HG03571 (cell line): ENCODE measurements around the gene CCRL2.
"Not testable (repeated sequence)": the region's sequence is repeated elsewhere in the genome, so short reads cannot be mapped to it uniquely, and the experiment has no call there.

Source experiments
- ATAC-seq: cut with Tn5 transposase; IDR thresholded peaks from one replicate; pipeline ENCODE4 v1.9.1; 2021; ENCODE audit not compliant: unreplicated experiment

The CCRL2 gene

DNA sequence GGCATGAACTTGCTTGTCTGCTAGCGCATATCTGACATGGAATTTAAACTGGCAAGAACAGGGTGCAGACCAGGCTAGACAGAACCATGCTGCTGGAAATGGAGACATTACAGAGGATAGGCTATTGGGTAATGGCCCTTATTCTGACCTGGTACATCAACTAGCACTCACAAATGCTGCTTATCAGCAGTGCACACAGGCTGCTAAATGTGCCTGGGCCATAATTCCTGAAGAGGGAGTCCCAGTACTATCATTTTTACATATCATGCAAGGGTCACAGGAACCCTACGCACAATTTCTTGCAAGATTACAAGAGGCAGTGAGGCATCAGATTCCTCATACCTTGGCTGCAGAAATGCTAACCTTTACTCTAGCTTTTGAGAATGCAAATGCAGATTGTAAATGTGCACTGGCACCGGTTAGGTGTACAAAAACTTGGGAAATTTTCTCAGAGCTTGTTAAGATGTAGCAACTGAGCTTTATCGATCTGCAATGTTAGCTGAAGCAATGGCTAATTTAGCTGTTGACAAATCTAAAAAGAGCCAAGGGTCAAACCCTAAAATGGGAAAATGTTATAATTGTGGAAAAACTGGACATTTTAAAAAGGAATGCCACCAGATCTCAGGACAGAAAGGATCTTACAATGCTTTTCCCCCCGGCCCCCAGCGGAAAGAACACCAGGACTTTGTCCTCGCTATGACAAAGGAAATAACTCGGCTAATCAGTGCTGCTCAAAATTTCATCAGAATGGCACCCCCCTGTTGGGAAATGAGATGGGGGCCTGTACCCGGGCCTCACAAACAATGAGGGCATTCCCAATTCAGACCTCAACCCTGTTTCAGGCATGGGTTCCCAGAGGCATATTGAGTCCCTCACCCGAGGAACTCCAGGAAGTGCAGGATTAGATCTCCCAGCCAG lies 21.1 kb downstream of the CCRL2 start:
- no peak for ATAC-seq

DNA sequence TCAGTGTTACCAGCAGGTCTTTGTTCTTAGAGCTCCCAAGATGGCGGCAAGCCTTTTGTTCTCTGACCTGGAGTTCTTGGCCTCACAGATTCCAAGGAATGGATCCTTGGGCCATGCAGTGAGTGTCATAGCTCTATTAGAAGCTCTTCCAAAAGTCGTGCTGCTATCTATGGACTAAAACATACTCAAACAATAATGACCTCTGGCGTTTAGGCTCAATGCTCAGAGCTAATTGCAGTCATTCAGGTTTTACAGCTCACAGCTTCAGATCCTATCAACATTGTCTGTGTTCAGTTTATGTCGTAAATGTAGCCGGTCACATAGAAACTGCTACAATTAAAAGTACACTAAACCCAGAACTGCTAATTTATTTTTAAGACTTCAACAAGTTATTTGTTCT lies 22.2 kb downstream of the CCRL2 start:
- ATAC-seq: no peak

DNA sequence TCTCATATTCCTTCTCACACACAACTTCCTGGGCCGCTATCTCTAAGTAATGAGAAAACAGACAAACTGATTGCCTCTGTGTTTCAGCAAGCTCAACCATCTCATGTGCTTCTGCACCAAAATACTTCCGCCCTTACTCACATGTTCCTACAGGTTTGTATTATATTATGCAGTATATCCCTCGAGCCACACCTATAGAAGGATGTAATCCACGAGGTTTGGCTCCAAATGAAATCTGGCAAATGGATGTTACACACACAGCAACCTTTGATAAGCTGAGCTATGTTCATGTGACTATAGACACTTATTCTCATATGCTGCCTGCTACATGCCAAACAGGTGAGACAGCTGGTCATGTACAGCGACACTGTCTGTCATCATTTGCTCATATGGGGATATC lies 22.6 kb downstream of the CCRL2 start:
- ATAC-seq: no peak

DNA sequence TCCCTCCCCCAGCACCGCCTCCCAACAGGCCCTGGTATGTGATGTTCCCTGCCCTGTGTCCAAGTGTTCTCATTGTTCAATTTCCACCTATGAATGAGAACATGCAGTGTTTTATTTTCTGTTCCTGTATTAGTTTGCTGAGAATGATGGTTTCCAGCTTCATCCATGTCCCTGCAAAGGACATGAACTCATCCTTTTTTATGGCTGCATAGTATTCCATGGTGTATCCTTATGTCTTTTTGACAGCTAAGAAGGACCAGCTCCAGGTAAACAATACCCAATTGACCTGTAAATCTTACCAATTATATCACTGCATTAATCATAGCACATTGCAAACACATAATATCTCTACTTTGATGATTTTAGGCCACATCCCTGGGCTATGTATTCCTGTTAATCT lies 23.8 kb downstream of the CCRL2 start:
- not testable (repeated sequence) for ATAC-seq

DNA sequence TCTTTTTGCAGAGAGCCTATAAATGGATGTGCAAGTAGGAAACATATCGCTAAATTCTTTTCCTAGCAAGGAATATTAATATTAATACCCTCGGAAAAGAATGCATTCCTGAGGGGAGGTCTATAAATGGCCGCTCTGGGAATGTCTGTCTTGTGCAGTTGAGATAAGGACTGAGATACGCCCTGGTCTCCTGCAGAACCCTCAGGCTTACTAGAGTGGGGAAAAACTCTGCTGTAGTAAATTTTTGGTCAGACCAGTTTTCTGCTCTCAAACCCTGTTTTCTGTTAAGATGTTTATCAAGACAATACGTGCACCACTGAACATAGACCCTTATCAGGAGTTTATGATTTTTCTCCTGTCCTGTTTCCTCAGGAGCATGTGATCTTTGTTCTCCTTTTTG lies 24.8 kb downstream of the CCRL2 start:
- not testable (repeated sequence) for ATAC-seq

DNA sequence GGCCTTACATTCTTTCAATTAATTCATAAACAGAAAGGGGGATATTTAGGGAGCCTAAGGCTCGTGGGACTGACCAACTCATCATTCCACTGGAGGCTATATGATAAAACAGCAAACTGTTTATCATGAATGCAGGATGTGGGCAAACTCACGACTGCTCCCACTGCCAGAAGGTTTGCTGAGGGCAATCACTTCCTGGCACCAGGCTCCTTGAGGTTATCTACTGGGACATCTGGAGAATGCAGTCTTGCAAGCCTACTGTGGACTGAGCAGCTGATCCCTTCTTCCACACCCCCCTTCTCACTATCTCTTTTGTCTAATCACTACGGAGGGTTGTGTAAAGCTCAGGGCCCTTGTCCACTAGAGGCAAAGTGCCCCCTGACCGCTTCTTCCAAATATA lies 26.1 kb downstream of the CCRL2 start:
- not testable (repeated sequence) for ATAC-seq

DNA sequence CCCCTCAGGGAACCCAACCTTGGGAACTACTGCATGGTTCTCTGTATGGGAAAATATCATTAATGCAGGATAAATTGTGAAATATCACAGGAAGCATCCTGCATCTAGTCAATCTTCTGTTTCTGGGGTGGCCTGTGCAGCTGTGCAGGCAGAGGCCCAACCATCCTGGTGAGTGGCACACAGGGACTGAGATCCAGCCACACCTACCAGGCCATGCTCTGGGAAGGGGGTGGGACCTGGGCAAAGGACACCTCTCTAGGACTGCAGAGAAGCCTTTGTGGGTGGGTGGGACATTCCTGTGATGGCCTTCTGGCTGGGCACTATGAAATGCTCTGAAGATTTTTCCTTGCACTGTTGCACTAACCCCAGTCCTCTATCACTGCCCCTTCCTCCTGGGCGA lies 26.8 kb downstream of the CCRL2 start:
- no peak for ATAC-seq

DNA sequence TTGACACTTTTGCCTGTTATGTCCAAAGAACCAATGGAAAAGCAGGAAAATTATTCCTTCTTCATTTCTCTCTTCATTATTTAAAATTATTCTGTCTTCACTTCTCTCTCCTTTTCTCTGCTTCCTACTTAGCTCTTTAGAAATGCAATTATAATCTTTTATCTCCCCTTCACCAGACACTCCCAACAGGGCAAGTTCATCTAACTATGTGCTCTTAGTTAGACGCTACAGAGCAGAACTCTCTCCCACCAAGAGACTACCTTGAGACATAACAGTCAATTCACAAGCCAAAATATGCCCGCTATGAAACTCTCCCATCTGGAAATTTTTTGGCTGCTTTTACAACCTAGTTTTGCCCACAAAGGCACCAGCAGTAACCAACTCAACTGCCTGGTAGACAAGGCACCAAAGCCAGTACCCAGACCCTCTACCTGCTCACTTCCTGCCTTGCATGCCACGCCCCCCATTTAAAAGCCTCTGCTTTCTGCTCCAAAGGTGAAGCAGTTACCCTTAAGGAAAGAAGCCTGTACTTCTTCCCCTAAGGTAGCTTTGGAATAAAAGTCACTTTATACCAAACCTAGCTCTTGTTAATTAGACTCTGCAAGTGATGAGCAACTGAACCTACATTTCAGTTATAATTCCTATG lies 28.1 kb downstream of the CCRL2 start:
- ATAC-seq: no peak

DNA sequence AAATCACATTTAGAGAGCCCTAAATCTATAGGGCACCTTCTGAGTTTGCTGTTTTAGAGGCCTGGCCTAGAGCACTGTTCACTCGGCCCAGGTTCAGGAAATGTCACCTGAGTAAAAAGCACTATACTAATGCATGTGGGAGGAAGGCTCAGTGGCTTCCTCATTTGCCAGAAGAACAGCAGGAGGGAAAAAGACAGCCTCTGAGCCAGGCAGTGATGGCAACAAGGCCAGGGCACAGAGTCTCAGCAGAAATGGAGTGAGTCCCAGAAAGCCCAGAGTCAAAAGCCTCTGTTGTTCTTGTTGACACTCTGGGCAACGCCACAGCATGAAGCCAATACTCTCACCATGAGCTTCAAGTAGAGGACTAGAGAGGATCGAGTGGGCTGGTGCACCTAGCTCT lies 31.8 kb downstream of the CCRL2 start:
- ATAC-seq: no peak

DNA sequence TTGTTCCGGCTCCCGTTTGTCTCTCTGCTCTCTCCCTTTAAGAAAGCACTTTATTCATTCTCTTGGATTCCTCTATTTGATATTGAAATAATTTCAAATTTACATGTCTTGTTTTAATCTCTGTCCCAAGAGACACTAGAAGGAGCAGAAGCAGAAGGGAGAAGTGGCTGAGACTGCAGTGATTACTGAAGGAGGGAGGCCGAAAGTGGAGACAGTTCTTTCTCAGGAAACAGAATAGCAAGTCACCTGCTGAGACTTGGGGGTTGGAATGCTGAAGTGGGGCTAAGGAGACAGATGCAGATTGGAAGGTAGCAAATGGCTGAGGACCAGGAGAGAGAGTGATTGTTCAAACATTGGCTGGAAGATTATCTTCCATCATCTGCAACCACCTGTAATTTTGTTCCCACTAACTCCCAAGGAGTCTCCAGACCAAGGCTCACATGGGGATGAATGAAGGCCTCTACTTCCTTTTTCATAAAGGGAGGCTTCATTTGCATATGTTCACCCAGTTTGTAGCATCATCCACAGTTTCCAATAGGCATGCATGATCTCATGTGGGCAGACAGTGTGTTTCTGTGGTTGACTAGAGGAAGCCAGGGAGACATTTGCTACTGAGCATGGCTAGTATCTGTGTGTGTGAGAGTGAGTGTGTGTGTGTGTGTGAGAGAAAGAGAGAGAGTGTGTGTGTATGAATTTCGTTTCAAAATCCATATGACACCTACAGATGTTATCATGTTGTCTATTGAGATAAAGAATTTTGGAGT lies 33.7 kb downstream of the CCRL2 start:
- ATAC-seq: no peak

DNA sequence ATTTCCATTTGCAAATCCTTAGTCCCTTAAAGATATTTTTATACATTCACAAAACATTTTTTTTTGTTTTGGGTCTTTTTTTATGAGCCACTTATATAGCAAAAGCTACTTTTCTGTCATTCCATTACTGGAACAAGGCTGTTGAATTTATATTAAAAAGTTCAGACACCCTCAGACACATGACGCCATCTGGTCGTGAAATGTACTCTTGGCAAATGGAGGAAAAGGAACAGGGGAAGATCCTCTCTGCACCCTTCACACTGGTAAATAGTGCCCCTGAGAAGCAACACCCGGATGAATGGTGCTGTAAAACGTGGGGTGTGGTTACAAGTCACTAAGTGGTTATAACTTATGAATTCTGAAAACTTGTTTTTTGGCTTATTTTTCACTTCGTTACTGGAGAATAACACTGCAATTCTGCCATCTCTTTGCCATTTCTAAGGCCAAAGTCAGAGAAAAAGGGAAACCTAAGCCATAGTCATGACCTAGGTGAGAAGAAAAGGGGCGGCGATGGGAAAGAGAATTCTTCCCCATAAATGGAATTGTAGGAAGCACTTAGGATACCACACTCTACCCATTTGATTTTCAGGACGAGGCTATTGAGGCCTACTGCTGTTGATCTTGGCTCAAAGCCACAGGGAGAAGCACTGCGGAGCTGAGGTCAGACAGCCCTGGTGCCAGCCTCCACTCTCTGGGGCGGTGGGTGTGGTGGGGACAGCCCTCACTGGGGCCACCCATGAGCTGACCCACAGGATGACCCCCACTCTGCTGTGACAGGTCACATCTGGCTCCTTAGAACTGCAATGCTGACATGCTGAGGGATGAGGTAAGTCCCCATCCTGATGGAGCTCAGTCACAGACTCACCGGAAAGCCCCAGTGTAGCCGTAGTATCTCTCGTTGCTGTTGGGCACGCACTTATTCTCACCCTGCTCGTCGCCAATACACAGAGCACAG lies 35.8 kb downstream of the CCRL2 start:
- no peak for ATAC-seq

DNA sequence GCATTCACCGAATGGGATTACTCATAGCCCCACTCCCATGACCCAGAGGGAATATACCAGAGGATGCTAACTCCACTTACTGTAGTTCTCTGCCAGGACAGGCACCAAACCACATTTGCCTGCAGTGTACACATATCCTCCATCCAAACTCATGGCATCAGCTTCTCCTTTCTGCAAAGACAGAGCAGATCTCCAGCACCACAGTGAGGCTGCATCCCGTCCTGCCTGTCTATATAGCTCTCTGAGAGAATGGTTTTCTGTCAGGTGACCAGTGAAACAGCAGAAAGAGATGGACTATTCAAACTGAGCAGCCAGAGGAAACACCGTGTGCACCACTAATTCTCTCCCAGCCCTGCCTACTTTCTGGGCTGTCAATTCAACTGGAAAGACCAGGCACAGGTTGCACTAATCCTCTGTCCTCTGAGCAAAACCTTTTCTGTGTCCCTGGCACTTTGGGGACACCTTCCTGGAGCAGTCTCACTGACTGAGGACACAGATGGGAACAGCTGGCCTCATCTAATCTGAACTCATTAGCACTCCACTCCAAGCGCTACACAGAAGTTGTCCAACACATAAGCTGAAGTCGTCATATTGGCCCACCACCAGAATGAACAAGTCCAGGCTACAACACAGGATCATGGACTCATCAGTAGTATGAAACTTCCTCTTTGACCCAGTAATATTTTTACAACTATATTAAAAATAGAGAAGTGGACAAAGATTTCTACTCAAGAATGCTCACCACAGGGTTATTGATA lies 40.3 kb downstream of the CCRL2 start:
- no peak for ATAC-seq

DNA sequence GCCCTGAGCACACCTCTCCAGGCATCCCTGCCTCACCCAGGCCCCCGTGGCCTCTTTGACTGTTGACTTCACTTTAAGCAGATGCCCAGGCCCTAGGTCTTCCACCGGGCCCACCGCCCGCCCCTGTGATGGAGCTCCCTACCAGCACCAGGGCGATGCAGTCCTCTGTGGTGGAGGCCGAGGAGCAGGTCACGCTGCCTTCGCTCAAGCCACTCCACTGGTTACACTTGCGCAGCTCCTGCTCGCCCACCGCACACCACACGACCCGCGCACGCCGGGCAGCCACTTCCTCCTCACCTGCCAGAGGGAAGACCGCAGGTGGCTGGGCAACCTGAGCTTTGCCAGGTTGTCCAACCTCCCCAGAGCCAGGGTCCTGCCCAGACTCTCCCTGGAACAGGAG lies 41.7 kb downstream of the CCRL2 start:
- ATAC-seq: no peak

DNA sequence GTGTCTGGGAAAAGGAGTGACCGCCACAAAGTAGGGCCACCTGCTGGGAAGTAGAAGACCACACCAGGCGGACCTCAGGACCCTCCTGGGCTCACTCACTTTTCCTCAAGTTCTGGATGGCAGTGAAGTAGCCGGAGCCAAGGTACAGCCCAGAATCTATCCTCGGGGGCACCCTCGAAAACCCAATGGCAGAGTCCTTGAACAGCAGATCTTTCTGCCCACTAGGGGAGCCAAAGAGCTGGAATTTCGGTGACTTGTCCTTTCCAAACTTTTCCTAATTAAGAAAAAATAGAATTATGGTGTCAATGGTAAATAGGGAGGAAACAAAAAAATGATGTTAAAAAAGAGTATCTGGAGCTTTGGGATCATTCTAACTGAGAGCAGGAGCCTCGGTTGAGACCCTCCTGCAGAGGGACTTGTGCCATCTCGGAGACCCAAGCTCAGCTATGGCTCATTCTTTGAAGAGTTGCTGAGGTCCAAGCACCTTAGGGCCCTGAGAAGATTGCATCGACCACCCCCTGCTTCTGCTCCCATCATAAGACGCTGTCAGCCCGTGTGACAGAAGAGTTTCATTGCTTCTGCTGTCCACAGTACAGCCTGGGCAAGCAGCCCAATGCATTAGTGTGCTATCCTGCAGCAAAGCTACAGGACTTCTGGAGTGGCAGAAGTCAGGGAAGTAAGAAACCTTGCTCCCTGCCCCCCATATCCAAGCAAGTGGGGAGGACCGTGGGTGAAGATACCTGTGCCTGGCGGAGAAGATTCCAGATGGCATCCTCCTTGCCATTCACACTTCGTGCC lies 42.9 kb downstream of the CCRL2 start:
- no peak for ATAC-seq

DNA sequence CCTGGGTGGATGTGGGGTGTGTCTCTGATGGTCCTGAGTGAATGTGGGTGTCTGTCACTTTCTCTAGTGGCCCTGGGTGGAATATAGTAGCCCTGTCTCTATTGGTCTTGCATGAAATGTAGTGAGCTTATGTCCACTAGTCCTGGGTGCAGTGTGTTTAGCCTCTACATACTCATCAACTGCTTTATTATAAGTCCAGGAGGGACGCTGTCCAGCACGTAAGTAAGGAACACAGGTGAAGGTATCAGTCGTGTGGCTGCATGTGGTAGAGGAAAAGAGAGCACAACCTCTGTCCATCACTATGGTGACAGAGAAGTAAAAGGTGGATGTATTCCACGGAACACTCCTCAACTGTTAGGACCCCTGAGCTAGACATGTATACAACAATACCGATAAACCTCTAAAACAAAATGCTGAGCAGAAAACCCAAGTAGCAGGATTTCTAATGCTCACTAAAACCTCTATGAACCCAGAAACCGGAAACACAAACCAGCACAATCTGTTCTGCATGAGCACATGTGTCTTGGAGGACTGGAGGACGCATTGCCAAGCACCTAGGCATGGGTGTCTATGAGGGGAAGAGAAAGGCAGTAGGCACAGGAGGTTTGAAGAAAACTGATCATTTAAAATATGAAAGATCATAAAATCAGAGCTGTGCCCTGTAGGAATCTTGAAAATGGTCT lies 46.6 kb downstream of the CCRL2 start:
- ATAC-seq: no peak

DNA sequence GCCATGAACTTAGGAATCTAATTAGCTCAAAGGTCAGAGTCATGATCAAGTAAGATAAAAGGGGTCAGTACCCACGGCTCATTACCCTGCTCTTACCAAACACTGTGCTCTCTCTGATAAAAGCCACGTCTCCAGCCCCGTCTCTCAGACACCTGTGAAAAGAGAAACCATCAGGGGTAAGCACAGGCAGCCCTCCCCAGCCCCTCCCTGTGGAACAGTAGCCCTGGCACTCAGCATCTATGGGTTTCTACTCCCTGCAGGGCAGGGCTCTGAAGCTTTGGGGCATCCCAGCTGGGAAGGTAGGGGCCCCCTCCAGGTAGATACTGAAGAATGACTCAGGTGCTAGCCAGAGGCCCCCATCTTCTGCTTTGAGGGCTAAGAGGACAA lies 47.1 kb downstream of the CCRL2 start:
- ATAC-seq: no peak

DNA sequence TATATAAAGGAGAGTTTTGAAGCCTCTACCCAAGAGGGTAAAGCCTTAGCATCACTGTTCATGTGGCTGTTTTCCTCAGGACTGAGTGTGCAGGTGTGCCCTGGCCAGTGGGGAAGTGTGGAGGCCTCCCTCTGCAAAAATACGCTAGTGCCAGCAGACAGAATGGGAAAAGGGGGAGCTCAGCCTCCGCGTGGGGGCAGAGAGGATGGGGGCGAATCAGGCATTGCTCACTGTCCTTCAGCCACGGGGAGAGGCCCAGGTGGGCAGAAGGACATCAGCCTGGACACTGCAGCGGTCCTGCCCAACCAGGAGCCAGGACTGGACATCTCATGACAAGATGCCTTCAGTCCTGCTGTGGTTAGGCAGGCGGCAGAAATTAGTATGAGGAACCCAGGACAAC lies 47.5 kb downstream of the CCRL2 start:
- no peak for ATAC-seq

DNA sequence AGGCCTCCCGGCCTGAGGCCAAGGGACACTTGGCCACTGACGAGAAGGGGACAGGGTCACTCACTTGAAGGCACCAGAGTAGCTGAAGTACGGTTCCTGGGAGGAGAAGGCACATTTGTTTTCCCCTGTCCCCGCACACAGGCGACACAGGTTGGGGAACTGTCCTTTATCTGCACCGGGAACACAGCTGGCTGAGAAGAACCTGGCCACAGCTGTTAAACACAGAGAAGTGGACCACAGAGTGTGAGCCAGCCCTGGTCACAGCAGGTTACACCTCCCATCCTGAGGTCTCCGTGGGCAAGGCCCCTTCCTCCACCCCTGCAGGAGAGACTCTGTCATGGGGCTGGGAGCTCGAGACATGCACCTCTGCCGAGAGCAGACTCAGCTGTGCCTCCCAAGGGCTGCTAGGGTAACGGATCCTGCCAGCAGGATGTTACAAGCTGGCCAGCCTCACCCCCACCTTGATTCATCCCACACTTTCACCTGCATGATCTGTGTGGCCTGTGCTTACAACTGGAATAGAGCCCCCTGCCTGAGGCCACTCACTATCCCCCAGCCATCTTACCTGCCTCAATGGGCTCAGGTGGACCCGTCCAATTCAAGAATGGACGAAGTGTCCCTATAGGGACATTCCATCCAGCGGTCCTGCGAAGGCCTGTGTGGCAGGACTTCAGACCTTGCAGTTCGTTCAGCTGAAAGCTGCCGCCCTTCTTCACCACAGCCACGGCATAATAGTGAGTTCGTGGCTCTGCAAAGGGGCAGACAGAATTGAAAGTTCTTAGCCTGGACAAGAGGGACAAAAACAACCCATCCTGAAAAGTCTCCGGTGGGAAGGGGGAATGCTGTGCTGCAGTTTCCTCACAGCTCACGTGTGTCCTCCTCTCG lies 48.4 kb downstream of the CCRL2 start:
- ATAC-seq: no peak
